AG09319 (cell line): Measurements from ENCODE around the gene PTPRF.

ENCODE experiments used
- DNase-seq: peaks from one replicate; pipeline ENCODE4 v3.0.0-alpha.2; 2010; ENCODE audit warnings: low read depth; ENCODE audit errors: extremely low read depth
- CTCF ChIP-seq: IDR thresholded peaks from 2 replicates; pipeline ENCODE4 v1.5.1; 2011; ENCODE audit warnings: low read depth, mild to moderate bottlenecking, inconsistent platforms, low read length, moderate library complexity

The PTPRF gene

DNA sequence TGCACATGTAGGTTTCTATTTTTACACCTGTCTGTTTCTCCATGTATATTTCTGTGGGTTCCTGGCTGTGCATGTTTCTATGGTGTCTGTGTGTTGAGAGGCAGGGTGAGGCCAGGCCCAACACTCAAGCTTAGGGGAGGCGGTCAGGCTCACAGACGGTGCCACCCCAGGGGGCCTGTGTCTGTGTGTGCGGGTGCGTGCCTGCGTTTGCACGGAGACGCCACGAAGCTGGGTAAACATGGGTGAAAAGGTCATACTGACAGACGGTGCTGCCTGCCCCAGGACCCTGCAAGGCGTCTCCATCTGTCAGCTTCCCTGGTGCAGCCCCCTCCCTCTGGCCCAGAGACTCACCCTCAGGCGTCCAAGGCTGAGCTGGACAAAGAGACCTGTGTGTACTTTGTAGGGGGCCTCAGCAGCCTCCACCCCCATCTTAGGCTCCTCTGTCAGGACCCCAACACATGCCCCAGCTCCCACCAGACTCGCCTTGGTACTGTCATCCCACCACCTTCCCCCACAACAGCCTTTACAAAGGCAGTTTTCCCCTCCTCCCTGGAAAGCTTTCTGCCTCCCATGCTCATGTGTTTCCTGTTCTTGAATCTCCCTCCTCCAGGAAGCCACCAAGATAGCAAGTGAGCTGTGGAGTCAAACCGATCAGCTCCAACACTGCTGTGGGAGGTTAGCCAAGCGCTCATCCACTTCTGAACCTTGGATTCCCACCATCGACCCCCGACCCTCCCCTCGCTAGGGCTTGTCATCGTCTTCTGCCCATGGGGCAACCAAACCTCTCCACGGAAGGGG is 34.1 kb downstream of the PTPRF start:
- no peak for DNase-seq
- no peak for TF ChIP-seq CTCF

DNA sequence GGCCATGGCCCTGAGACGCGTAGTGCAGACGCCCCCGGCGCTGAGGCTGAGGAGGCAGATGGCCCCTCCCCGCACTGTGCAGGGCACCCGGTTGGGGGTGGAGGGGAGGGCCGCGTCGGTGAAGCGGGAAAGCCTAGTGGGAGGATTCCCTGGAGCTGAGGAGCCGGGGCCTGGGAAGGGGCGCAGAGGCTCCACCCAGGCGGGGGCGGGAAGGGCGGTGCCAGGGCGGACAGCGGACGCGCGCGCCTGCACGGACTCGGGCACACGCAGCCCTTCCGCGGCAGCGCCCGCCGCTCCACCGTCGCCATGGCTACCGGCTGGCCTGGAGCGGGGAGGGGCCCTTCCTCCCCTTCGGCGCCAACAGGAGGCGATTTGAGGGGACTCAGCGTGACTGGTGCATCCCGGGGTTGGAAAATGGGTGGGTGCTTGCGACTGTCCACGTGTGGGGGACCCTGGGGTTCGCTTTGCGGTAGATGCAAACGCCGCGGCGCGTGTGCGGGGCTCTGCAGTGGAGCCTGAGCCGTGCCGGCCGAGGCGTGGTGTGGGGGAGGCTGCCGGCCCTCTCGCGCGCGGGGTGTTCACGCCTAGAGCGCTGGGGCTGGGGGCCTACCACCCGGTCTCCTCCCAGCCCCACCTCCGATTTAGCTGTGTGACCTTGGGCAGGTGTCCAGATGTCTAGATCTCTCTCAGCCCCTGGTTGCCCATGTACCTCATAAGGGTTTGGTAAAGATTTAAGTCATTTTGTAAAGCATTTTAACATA is 35.1 kb downstream of the PTPRF start:
- DNase-seq, result no peak
- TF ChIP-seq CTCF, result no peak

GRCh38 chr1:43566382-43567044 is 35.8 kb downstream of the PTPRF start:
- no peak for DNase-seq
- no peak for TF ChIP-seq CTCF

- DNase-seq, result no peak
- no peak for TF ChIP-seq CTCF
Measured at GRCh38 chr1:43569175-43569574, 38.5 kb downstream of the PTPRF start.

DNA sequence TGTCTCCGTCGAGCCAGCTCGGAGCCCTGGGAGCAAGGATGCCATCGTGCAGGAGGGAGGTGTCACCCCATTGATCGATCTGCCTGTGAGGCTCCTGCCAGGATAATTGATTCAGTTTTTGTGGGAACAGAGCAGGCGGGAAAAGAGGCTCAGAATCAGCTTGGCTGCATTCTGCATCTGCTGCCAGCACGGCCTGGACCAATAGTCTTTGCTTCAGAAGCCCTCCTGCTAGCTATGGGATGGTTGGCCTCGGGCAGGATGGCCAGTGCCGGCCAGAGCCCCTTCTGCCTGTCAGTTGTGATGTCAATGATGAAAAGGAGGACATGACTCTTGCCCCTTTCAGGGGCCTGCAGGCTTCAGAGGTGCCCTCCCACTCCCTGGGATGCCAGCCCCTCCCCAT is 39.6 kb downstream of the PTPRF start:
- TF ChIP-seq CTCF, result no peak
- no peak for DNase-seq

- DNase-seq, result no peak
- TF ChIP-seq CTCF, result no peak
Measured at GRCh38 chr1:43570715-43571114, 40.0 kb downstream of the PTPRF start.

DNA sequence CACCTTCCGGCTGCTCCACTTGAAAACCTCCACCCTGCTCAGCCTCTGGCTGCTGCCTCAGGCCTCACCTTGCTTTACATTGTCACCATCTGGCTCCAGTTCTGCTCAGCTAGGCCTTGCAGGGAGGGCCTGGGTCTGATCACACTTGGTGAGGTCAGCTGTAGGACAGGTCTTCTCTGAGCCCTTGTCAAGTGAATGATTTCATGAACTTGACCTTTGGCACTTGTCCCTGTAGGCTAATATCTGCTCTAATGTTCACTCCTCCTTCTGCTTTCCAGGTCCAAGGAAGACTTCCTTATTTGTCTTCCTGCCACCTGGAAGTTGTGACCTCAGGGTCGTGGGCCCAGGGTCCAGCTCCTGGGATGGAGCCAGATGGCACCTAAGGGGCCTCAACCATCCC is 41.4 kb downstream of the PTPRF start:
- TF ChIP-seq CTCF, result no peak
- no peak for DNase-seq
